Uterus (tissue), 4 donors: ENCODE results near the gene NELFB. TPM values are rescaled to one million over a fixed set of nuclear protein-coding genes. Genes with fewer than 3 reads are reported as not detected.
A peak's percentile ranks its signal among the peaks of the same experiment; 100 is the strongest.

ENCODE experiments used
- DNase-seq, 2 donors: peaks; one replicate each; pipeline ENCODE4 v3.0.0-alpha.2; 2019 to 2020
- H3K27ac ChIP-seq, 2 donors: fragments of 200-600 bp; sonication (generic); 1 replicate in 1 of 2; 2 replicates in 1 of 2; pipeline ENCODE4 v1.5.1; 2016 to 2018
- H3K27me3 ChIP-seq, 2 donors: fragments of 200-600 bp; sonication (generic); one replicate each; pipeline ENCODE4 v1.5.1; 2018 to 2019; ENCODE audit warnings: control low read depth in 1 of 2
- H3K36me3 ChIP-seq, 2 donors: fragments of 200-600 bp; sonication (generic); one replicate each; pipeline ENCODE4 v1.5.1; 2019; ENCODE audit warnings: control low read depth in 1 of 2
- H3K4me1 ChIP-seq, 2 donors: fragments of 200-600 bp; sonication (generic); one replicate each; pipeline ENCODE4 v1.5.1; 2018 to 2019; ENCODE audit warnings: control low read depth in 1 of 2
- H3K4me3 ChIP-seq, 2 donors: fragments of 200-600 bp; sonication (generic); 1 replicate in 1 of 2; 2 replicates in 1 of 2; pipeline ENCODE4 v1.5.1; 2018 to 2019; ENCODE audit warnings: mild to moderate bottlenecking in 1 of 2
- H3K9me3 ChIP-seq, 2 donors: fragments of 200-600 bp; sonication (generic); one replicate each; pipeline ENCODE4 v1.5.1; 2019; ENCODE audit warnings: control low read depth in 1 of 2
- CTCF ChIP-seq, 4 experiments: fragments of 200-600 bp in 2 of 4; fragments of 450-650 bp in 2 of 4; sonication (generic) in 2 of 4; IDR thresholded peaks; one replicate each; pipeline ENCODE4 v1.5.1; 2016 to 2019; ENCODE audit warnings: antibody characterized with exemption in 4 of 4, mild to moderate bottlenecking in 2 of 4, moderate library complexity in 1 of 4
- POLR2A ChIP-seq, 2 donors: fragments of 450-650 bp; IDR thresholded peaks; one replicate each; pipeline ENCODE4 v1.6.1; 2016; ENCODE audit warnings: antibody characterized with exemption in 2 of 2, mild to moderate bottlenecking in 1 of 2, moderate library complexity in 1 of 2
- intact Hi-C: fragments of 100-400 bp; cut with DNase I; formaldehyde crosslinking; loops from one replicate; pipeline ENCODE4 v1.15.1; 2023; ENCODE audit warnings: low total_unique reads
- total RNA-seq, 4 donors: library from RNA; depleted of rRNA in 3 of 4; stranded (reverse); fragments of >200 nt in 3 of 4; gene quantifications; one replicate each; pipeline versions ENCODE4 v1.1.0 to v1.2.4, GENCODE V29; 2014 to 2023
- donor health status: DM: yes; HTN: yes; CAD: no.

Gene NELFB
- 10 to 100 TPM; 17.1 to 46.5 (median 43.2) TPM for total RNA-seq

- no peaks in the 10 kb centered on the region for H3K36me3 ChIP-seq
- peak; percentile 90 to 95 for DNase-seq
- peak in 3 of 4 experiments; percentile 19 to 35 (median 22) for TF ChIP-seq CTCF (IDR thresholded peaks at IDR 0.05)
- TF ChIP-seq POLR2A (IDR thresholded peaks at IDR 0.05), result peak; percentile 39 to 69
- H3K9me3 ChIP-seq, result no peaks in the 10 kb centered on the region
- peak within 1 kb of the TSS; percentile 56 to 75 for H3K27ac ChIP-seq
- peaks cover 0 to 17% of the 10 kb centered on the region in 2 donors for H3K4me1 ChIP-seq
- peak within 1 kb of the TSS; percentile 81 to 97 for H3K4me3 ChIP-seq
- H3K27me3 ChIP-seq, result no peaks in the 10 kb centered on the region
- intact Hi-C loops, result no loop called here
Measured at GRCh38 chr9:137254624-137255447, at the start of gene NELFB. NELFB (plus strand) TSS chr9:137255327.

GRCh38 chr9:137206602-137207001, 48.5 kb upstream of the NELFB start:
- no peak for DNase-seq
- no peaks in the 10 kb centered on the region for H3K27me3 ChIP-seq
- intact Hi-C loops, result no loop called here
- no peak overlapping the region for H3K27ac ChIP-seq
- no peak for TF ChIP-seq CTCF (IDR thresholded peaks at IDR 0.05)
- TF ChIP-seq POLR2A (IDR thresholded peaks at IDR 0.05), result no peak
- H3K4me1 ChIP-seq, result peaks cover 9 to 15% of the 10 kb centered on the region in 2 donors
- H3K4me3 ChIP-seq, result peak overlapping the region in 1 of 2 donors; percentile 86
- no peaks in the 10 kb centered on the region for H3K9me3 ChIP-seq
- H3K36me3 ChIP-seq, result no peaks in the 10 kb centered on the region

- no peaks in the 10 kb centered on the region for H3K27me3 ChIP-seq
- no peak for DNase-seq
- H3K9me3 ChIP-seq, result no peaks in the 10 kb centered on the region
- peaks cover 0 to under 1% of the 10 kb centered on the region in 2 donors for H3K4me1 ChIP-seq
- no peak overlapping the region for H3K27ac ChIP-seq
- intact Hi-C loops, result no loop called here
- no peak overlapping the region for H3K4me3 ChIP-seq
- no peaks in the 10 kb centered on the region for H3K36me3 ChIP-seq
- no peak for TF ChIP-seq POLR2A (IDR thresholded peaks at IDR 0.05)
- no peak for TF ChIP-seq CTCF (IDR thresholded peaks at IDR 0.05)
Measured at GRCh38 chr9:137211532-137211931, 43.6 kb upstream of the NELFB start.

GRCh38 chr9:137212520-137212919, 42.6 kb upstream of the NELFB start:
- H3K4me3 ChIP-seq, result no peak overlapping the region
- intact Hi-C loops, result no loop called here

More at GRCh38 chr9:137212520-137212919, 42.6 kb upstream of the NELFB start:
- Histone ChIP-seq H3K9me3 (no peaks in the 10 kb centered on the region), H3K4me1 (peaks cover 0 to 1% of the 10 kb centered on the region in 2 donors), H3K27ac (no peak overlapping the region), H3K36me3 (no peaks in the 10 kb centered on the region), H3K27me3 (no peaks in the 10 kb centered on the region)
- TF ChIP-seq POLR2A (IDR thresholded peaks at IDR 0.05) (no peak), CTCF (IDR thresholded peaks at IDR 0.05) (no peak)
- DNase-seq, result no peak
